ENCODE results near the gene TGFBR3L.

The TGFBR3L gene

GRCh38 chr19:7961920-7962626 is 47.4 kb downstream of the TGFBR3L start:
- DNase-seq: no peak

- no peak for DNase-seq
Measured at GRCh38 chr19:7962644-7963268, 48.1 kb downstream of the TGFBR3L start.

- DNase-seq: no peak
Measured at GRCh38 chr19:7963566-7963965, 48.9 kb downstream of the TGFBR3L start.

GRCh38 chr19:7965259-7965841 is 50.7 kb downstream of the TGFBR3L start:
- DNase-seq: no peak

- DNase-seq: no peak
Measured at GRCh38 chr19:7965921-7966665, 51.5 kb downstream of the TGFBR3L start.

- DNase-seq: no peak
Measured at GRCh38 chr19:7968008-7968795, 53.6 kb downstream of the TGFBR3L start.

All from CD4-positive, alpha-beta T cell treated with Interleukin-6 for 4 hours (primary cell).